GM12878 (cell line): ENCODE data around the gene VRK3.

ENCODE experiments used
- BHLHE40 ChIP-seq, 2 experiments: fragments of 450-650 bp in 1 of 2; IDR thresholded peaks; 2 replicates each; pipeline ENCODE4 v1.6.1; 2011 to 2017; ENCODE audit warnings: low read depth in 2 of 2, borderline replicate concordance in 1 of 2, improper control_type of control experiment in 1 of 2, low read length in 1 of 2, mild to moderate bottlenecking in 1 of 2
- CBX5 ChIP-seq: sonication (generic); IDR thresholded peaks from 2 replicates; pipeline ENCODE4 v1.6.1; 2016; ENCODE audit warnings: low read depth, moderate library complexity, mild to moderate bottlenecking, inconsistent platforms
- EZH2 ChIP-seq: IDR thresholded peaks from 2 replicates; pipeline ENCODE4 v1.6.1; 2012; ENCODE audit warnings: low read depth, mild to moderate bottlenecking, control low read depth, inconsistent platforms, low read length, borderline replicate concordance; ENCODE audit not compliant: control insufficient read depth
- NFIC ChIP-seq: IDR thresholded peaks from 2 replicates; pipeline ENCODE4 v1.6.1; 2012; ENCODE audit warnings: low read depth, mild to moderate bottlenecking, inconsistent platforms, low read length, moderate library complexity
- POLR2AphosphoS2 ChIP-seq: IDR thresholded peaks from 2 replicates; pipeline ENCODE4 v1.6.1; 2011; ENCODE audit warnings: low read depth, mild to moderate bottlenecking, low read length, improper control_type of control experiment, moderate library complexity
- POLR2AphosphoS5 ChIP-seq: IDR thresholded peaks from 2 replicates; pipeline ENCODE4 v1.6.1; 2011; ENCODE audit warnings: mild to moderate bottlenecking, low read length, inconsistent platforms
- SIX5 ChIP-seq: IDR thresholded peaks from 2 replicates; pipeline ENCODE4 v1.6.1; 2011; ENCODE audit warnings: mild to moderate bottlenecking, low read depth, low read length, moderate library complexity; ENCODE audit not compliant: severe bottlenecking
- SUZ12 ChIP-seq: fragments of 200-600 bp; sonication (generic); IDR thresholded peaks from one replicate; pipeline ENCODE4 v1.6.1; 2018; ENCODE audit warnings: antibody characterized with exemption, mild to moderate bottlenecking; ENCODE audit not compliant: unreplicated experiment

GRCh38 chr19:50022823-50023222, 2.3 kb downstream of the VRK3 start:
- TF ChIP-seq EZH2 (no peak), POLR2AphosphoS2 (no peak), NFIC (no peak), POLR2AphosphoS5 (no peak), SUZ12 (no peak), CBX5 (no peak), SIX5 (no peak), BHLHE40 (IDR thresholded peaks at IDR 0.05; ENCODE audit: borderline replicate concordance in 1 of 2, low read depth in 2 of 2, low read length in 1 of 2) (peak in 1 of 2 experiments; percentile 40; a peak in 1 of 4 replicates)
